ENCODE data around the gene TRAF1. TPM values are rescaled to one million over a fixed set of nuclear protein-coding genes. Genes with fewer than 3 reads are reported as not detected.

Gene TRAF1
- total RNA-seq, 1 experiment from 2014 or later, result 1.4 TPM

DNA sequence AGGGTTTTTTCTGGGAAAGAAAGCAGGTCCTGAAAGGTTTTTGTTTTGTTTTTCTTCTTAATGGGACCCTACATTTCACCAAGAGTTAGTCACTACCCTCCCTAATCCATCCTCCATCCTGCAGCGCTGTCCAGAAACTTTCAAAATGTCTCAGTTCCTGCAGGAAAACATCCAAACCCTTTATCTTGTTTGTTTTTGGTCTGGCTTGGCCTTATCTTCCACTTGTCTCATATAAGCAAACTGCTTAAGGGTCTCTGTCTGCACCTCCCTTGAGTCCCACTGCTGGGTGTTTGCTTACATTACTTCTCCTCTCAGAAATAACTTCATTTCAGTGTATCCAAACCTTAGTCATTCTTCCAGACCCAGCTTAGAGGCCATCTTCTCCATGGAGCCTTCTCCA is 11.0 kb upstream of the TRAF1 start:
- peaks cover 16% of the 10 kb centered on the region in 2 experiments for H3K4me1 Mint-ChIP-seq
- Histone ChIP-seq H2BK120ac (ENCODE audit: low read depth, low read length, poor library complexity, severe bottlenecking) (no peak overlapping the region), H3K9ac (ENCODE audit: extremely low read depth, insufficient read length, low read length) (no peak overlapping the region), H3K56ac (ENCODE audit: insufficient read length, low read depth, low read length) (no peak overlapping the region), H2AFZ (ENCODE audit: low read length) (no peak overlapping the region), H4K5ac (ENCODE audit: insufficient read length, low read depth, low read length) (no peak overlapping the region), H4K8ac (replicated peaks; ENCODE audit: insufficient read length, low read depth, low read length) (no peak overlapping the region), H3K27ac (ENCODE audit: insufficient read length, low read depth, low read length) (no peak overlapping the region), H2BK20ac (ENCODE audit: low read depth, low read length, poor library complexity, severe bottlenecking) (no peak overlapping the region), H3K27me3 (ENCODE audit: insufficient read depth, low read length) (no peaks in the 10 kb centered on the region), H3K23ac (ENCODE audit: insufficient read length, low read depth, low read length) (no peak overlapping the region), H3K4me1 (ENCODE audit: insufficient read depth, low read length) (no peaks in the 10 kb centered on the region; the same call in 1 of the 2 replicates), H2BK5ac (ENCODE audit: insufficient read length, low read length) (no peak overlapping the region), H3K4ac (ENCODE audit: low read depth, low read length) (no peak overlapping the region), H3K4me2 (ENCODE audit: insufficient read depth, insufficient read length, low read length) (no peak overlapping the region), H3K79me1 (ENCODE audit: insufficient read depth, low read depth, low read length, poor library complexity, severe bottlenecking) (no peaks in the 10 kb centered on the region), H3K9me3 (ENCODE audit: control insufficient read depth, low read depth, low read length) (no peaks in the 10 kb centered on the region), H4K20me1 (ENCODE audit: control insufficient read depth, insufficient read depth, insufficient read length) (no peaks in the 10 kb centered on the region), H3K79me2 (ENCODE audit: insufficient read depth, low read length) (no peaks in the 10 kb centered on the region), H3T11ph (ENCODE audit: low read length) (no peak overlapping the region), H2BK15ac (ENCODE audit: low read depth, low read length) (no peak overlapping the region), H2AK5ac (ENCODE audit: insufficient read length, low read length) (no peak overlapping the region), H2BK12ac (ENCODE audit: insufficient read length, low read depth, low read length) (no peak overlapping the region), H3K14ac (ENCODE audit: insufficient read depth, low read length) (no peak overlapping the region), H4K91ac (ENCODE audit: insufficient read length, low read depth, low read length) (no peak overlapping the region), H3K23me2 (ENCODE audit: insufficient read length, low read depth, low read length, poor library complexity, severe bottlenecking) (no peaks in the 10 kb centered on the region), H3K18ac (ENCODE audit: insufficient read length, low read depth, low read length) (no peak overlapping the region)
- WGBS (ENCODE audit: extremely low coverage, insufficient read length, low lambda C conversion rate), result no CpG with 5 or more reads among the region's 1 CpG
- DNase-seq, result no peak
- H3K9me3 Mint-ChIP-seq, result no peaks in the 10 kb centered on the region
- TF ChIP-seq, protein P1, sequence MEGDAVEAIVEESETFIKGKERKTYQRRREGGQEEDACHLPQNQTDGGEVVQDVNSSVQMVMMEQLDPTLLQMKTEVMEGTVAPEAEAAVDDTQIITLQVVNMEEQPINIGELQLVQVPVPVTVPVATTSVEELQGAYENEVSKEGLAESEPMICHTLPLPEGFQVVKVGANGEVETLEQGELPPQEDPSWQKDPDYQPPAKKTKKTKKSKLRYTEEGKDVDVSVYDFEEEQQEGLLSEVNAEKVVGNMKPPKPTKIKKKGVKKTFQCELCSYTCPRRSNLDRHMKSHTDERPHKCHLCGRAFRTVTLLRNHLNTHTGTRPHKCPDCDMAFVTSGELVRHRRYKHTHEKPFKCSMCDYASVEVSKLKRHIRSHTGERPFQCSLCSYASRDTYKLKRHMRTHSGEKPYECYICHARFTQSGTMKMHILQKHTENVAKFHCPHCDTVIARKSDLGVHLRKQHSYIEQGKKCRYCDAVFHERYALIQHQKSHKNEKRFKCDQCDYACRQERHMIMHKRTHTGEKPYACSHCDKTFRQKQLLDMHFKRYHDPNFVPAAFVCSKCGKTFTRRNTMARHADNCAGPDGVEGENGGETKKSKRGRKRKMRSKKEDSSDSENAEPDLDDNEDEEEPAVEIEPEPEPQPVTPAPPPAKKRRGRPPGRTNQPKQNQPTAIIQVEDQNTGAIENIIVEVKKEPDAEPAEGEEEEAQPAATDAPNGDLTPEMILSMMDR (conservative IDR thresholded peaks at IDR 0.05), result no peak
- H3K36me3 Mint-ChIP-seq (ENCODE audit: insufficient read depth in 1 of 3, low read depth in 3 of 3), result no peaks in the 10 kb centered on the region
- no peak overlapping the region for H3K4me3 Mint-ChIP-seq
- H3K27me3 Mint-ChIP-seq (ENCODE audit: low read depth), result peaks cover 5% of the 10 kb centered on the region
- H3K27ac Mint-ChIP-seq, result no peak overlapping the region; a peak in 1 of 7 replicates
